GM21723 (cell line): ENCODE results near the gene SSX4B.
"Not testable (repeated sequence)": the region's sequence is repeated elsewhere in the genome, so short reads cannot be mapped to it uniquely, and the experiment has no call there.

Experiments used
- ATAC-seq: cut with Tn5 transposase; IDR thresholded peaks from one replicate; pipeline ENCODE4 v1.9.1; 2021; ENCODE audit warnings: mild to moderate bottlenecking, moderate library complexity; ENCODE audit not compliant: unreplicated experiment

SSX4B gene, protein sequence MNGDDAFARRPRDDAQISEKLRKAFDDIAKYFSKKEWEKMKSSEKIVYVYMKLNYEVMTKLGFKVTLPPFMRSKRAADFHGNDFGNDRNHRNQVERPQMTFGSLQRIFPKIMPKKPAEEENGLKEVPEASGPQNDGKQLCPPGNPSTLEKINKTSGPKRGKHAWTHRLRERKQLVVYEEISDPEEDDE

DNA sequence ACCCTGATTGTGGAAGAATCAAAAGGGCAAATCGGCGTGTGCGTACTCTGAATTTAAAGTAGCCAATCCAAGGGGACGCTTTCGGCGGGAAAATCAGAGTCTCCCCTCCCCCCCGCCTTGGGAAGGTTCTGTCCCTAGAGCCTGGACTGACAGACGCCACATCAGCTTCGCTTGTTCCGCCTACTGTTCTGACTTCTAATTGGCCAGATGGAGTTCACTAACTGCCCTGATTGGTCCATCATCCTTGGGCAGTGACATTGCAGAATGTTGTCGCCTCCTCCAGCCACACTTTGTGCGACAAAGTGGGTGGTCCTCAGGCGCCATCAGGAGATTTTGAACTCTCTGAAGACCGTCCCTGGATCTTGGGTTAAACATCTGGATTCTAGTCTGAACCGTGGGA lies at the start of gene SSX4B:
TSS of gene SSX4B (minus strand) at position 101 of the 400 bp plus-strand sequence. CDS start 588 bp downstream, outside the sequence.
- ATAC-seq, result not testable (repeated sequence)

DNA sequence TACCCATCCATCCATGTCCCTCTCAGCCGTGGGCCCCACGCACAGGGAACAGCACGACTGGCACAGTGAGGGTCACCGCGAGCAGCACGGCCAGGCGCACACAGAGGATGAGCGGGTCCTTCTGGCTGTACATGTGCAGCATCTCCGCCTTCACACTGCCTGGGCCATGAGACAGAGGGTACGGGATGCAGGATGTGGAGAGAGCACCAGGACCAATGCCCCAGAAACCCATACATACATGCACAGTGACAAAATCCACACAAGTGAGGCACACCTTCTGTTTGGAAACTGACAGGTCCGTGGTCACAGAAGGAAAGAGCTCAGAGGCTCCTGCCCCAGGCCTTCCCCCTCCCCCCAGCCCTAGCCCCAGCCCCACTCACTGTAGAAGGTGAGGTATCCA lies 48.8 kb upstream of the SSX4B start:
- ATAC-seq, result no peak

DNA sequence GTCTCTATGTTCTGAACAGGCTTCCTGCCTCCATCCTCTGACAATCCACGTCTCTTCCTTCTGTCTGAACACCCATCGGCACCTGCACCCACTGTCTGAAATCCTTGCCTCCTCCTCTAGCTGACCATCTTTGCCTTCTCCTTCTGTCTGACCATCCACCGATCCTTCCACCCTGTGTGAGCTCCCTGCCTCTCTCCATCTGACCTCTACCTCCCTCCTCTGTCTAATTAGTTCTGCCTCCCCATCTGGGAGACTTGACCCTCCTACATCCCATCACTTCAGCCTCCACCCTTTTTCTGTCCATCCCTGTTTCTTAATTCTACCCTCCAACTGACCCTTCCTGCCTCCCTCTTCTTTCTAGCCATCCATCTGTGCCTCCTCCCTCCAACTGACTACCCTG lies 48.3 kb upstream of the SSX4B start:
- no peak for ATAC-seq

DNA sequence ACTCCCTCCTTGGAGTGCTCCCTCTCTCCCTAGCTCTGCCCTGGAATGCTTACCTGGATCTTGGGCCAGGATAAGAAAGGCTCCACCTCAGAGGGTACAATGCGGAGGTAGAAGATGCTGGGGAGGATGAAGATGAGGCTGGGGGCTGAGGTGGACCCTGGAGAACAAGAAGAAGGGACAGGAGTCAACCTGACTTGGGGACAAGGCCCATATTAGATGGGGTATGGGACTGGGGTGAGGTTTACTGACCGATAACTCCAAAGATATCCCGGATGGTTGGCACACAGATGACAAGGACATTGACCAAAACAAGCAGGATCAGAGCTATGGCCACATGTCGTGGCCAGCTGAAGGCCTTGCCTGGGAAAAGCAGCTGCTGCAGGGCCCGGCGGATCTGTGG lies 47.7 kb upstream of the SSX4B start:
- no peak for ATAC-seq

DNA sequence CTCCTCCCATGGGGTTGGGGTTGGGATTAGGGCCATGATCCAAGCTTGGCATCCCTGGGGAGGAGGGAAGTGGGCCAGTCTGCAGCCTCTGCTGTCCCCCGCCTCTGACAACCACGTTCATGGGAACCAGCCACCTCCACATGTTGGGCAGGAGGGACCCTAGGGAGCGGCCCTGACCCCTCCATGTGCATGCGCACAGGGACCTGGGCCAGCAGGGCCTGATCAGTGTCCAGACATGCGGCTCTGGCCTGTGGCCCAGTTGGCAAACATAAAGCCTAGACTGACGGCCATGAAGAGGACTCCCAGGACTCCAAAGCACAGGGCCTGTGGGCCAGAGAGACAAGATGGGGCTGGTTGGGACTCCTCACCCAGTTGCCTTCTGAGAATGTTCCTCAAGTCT lies 47.0 kb upstream of the SSX4B start:
- ATAC-seq, result no peak

DNA sequence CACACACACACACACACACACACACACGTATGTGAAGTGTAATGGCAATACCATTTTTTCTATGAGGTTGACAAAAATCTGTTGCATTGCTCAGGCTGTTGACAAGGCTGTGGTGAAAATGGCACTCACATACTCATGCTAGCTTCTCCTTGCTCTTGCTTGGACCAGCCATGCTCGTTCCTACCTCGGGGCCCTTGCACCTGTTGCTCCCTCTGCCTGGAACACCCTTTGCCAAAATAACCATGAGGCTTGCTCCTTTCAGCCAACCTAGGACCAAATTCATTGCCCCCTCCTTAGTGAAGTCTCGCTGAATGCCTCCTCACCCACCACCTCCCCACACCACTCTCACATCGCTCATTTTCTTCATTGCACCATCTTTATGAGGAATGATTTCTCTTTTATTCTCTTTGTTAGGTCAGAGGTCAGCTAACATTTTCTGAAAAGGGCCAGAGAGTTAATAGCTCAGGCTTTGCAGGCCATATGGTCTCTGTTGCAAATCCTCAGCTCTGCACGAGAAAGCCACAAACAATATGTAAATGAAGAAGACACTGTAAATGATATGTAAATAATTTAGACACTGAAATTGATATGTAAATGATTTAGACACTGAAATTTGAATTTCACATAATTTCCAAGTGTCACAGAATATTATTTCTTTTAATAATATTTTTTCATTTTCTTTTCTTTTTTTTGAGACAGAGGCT lies 45.0 kb upstream of the SSX4B start:
- no peak for ATAC-seq

DNA sequence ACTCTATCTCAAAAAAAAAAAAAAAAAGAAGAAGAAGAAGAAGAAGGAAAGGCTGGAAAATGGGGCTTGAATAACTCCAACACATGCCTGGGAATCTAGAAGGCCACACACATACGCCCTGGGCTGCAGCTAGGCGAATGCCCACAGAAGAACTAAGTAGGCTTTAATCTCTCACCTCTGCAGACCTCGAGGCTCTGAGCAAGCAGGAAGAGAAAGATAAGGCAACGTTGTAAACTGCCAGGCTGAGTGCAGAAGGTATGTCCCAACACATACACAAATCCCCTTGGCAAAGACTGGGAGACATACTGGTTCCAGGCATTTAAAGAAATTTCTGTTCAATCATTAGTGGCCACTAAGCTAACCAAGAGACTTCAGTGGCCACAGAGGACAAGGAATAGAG lies 39.9 kb upstream of the SSX4B start:
- no peak for ATAC-seq

DNA sequence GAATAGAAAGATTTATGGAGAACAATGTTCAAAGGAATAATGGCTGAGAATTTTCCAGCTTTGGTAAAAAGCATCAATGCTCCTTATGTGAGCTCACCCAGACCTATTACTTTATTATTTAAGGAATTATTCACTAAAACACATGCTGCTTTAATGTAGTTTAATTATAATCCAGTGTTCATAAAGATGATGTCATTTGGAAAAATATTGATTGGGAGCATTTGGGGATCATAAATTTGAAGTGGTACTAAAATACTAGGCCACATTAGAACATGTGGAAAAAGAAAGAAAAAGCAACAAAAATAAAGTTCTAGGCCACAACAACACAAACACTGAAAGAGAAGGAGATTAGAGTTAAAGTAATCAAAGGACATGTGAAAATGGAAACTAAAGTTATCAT lies 38.3 kb upstream of the SSX4B start:
- ATAC-seq, result no peak

DNA sequence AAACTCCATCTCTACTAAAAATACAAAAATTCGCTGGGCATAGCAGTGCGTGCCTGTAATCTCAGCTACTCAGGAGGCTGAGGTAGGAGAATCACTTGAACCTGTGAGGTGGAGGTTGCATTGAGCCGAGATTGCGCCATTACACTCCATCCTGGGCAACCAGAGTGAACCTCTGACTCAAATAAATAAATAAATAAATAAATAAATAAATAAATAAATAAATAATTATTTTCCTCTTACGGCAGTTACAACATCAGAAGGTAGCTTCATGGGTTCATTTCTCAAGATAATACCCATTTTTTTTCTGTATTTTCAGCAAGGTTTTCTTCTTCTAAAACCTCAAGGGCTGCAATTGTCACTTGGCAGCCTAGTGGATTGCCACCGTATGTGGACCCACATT lies 35.4 kb upstream of the SSX4B start:
- ATAC-seq, result not testable (repeated sequence)

DNA sequence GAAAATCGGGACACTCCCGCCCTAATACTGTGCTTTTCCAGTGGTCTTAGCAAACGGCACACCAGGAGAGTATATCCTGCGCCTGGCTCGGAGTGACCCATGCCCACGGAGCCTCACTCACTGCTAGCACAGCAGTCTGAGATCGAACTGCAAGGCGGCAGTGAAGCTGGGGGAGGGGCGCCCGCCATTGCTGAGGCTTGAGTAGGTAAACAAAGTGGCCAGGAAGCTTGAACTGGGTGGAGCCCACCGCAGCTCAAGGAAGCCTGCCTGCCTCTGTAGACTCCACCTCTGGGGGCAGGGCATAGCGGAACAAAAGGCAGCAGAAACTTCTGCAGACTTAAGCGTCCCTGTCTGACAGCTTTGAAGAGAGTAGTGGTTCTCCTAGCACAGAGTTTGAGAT lies 22.0 kb upstream of the SSX4B start:
- not testable (repeated sequence) for ATAC-seq

DNA sequence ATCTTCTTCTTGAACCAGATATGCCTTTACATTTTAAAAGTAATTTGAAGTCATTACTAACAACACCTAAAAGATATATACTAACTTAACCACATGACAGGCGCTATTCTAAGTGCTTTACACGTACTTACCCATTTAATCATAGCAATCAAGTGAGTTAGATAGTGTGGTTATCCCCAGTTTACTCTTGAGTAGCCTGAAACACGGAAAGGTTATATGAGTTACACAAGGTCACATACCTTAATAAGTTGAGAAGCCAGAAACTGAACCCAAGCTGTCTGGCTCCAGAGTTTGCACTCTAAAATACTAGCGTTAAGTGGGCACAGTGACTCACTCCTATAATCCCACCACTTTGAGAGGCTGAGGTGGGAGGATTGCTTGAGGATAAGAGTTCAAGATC lies 18.4 kb upstream of the SSX4B start:
- not testable (repeated sequence) for ATAC-seq

DNA sequence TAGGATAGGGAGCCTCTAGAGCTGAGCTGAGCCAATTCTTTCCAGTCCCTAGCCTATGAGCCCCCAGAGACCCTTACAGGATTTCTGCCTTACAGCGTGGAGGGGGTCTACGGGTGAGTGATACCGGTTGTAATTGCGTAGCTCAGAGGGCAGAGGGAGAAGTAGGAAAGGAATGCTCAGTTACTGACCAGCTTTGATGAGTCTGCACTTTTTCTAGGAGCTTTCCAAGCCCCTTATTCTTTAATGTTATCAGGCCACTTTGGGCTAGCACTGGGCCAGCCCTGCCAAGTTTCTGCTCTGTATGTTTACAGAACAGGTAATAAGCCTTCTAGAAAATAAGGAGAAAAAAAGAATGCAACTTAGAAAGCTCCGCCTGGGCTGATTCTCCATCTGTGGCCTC lies 17.8 kb upstream of the SSX4B start:
- ATAC-seq, result not testable (repeated sequence)

DNA sequence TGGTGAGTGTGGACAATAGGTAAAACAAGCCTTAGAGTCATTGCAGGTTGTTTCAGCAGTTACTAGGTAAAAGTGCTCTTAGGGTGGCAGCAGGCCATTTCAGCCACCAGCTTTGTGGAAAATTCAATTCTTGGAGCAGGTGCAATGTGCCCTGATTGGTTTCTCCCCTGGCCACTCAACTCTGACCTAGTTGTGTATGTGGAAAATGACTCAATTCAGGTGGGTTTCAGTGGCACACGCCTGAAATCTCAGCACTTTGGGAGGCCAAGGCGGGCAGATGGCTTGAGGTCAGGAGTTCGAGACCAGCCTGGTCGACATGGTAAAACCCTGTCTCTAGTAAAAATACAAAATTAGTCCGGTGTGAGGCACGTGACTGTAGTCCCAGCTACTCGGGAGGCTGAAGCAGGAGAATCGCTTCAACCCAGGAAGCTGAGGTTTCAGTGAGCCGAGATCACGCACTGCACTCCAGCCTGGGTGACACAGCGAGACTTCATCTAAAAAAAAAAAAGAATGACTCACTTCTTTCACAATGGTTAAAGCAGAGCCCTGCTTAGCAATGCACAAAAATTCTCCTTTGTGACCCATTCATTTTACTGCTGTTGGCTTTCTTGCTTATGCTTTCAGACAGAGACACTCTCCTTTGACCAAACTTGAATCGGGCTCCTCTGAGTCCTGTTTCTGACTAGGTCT lies 15.4 kb upstream of the SSX4B start:
- not testable (repeated sequence) for ATAC-seq

DNA sequence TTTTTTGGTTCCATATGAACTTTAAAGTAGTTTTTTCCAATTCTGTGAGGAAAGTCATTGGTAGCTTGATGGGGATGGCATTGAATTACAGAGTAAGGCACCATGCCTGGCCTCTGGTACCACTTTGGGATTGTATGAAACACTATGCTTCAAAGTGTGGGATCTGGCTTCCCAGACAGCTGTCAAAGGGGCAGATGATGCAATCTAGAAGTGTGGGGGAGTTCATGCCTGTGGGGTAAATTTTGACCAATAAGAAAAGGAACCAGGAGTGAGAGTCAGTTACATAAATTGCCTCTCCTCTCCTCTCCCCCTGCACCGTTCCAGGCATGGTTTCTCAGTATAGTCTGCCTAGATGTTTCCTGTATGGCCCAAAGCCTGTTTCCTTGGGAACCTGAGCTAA lies 13.9 kb downstream of the SSX4B start:
- not testable (repeated sequence) for ATAC-seq

DNA sequence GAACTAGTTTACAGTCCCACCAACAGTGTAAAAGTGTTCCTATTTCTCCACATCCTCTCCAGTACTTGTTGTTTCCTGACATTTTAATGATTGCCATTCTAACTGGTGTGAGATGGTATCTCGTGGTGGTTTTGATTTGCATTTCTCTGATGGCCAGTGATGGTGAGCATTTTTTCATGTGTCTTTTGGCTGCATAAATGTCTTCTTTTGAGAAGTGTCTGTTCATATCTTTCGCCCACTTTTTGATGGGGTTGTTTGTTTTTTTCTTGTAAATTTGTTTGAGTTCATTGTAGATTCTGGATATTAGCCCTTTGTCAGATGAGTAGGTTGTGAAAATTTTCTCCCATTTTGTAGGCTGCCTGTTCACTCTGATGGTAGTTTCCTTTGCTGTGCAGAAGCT lies 14.8 kb downstream of the SSX4B start:
- not testable (repeated sequence) for ATAC-seq

DNA sequence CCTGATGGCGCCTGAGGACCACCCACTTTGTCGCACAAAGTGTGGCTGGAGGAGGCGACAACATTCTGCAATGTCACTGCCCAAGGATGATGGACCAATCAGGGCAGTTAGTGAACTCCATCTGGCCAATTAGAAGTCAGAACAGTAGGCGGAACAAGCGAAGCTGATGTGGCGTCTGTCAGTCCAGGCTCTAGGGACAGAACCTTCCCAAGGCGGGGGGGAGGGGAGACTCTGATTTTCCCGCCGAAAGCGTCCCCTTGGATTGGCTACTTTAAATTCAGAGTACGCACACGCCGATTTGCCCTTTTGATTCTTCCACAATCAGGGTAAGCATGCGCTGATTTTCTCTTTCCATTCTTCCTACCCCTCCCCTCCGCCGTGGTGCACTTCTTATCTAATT lies 28.5 kb downstream of the SSX4B start, which contains the start of gene SSX4:
TSS of gene SSX4 (plus strand) at position 301 of the 400 bp plus-strand sequence. CDS start 515 bp downstream, outside the sequence.
- not testable (repeated sequence) for ATAC-seq

DNA sequence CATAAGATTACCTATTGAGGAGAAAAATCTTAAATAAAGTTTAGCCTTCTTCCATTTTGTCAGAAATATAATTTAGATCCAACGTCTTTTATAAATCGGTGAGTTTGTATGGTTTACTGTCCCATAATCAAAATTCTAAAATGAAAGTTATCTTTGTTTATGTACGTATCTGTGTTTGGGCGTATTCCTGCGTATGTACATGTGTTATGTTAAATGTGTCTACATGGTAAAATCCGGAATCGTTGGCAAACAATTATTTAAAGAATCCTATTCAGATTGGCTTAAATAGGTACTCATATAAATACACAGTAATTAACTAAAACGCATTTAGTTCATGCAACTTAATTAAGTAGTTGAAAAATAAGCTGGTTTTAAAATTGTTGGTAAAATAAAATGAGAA lies 41.4 kb downstream of the SSX4B start:
- ATAC-seq, result not testable (repeated sequence)

DNA sequence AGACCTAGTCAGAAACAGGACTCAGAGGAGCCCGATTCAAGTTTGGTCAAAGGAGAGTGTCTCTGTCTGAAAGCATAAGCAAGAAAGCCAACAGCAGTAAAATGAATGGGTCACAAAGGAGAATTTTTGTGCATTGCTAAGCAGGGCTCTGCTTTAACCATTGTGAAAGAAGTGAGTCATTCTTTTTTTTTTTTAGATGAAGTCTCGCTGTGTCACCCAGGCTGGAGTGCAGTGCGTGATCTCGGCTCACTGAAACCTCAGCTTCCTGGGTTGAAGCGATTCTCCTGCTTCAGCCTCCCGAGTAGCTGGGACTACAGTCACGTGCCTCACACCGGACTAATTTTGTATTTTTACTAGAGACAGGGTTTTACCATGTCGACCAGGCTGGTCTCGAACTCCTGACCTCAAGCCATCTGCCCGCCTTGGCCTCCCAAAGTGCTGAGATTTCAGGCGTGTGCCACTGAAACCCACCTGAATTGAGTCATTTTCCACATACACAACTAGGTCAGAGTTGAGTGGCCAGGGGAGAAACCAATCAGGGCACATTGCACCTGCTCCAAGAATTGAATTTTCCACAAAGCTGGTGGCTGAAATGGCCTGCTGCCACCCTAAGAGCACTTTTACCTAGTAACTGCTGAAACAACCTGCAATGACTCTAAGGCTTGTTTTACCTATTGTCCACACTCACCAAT lies 43.9 kb downstream of the SSX4B start:
- ATAC-seq, result not testable (repeated sequence)

DNA sequence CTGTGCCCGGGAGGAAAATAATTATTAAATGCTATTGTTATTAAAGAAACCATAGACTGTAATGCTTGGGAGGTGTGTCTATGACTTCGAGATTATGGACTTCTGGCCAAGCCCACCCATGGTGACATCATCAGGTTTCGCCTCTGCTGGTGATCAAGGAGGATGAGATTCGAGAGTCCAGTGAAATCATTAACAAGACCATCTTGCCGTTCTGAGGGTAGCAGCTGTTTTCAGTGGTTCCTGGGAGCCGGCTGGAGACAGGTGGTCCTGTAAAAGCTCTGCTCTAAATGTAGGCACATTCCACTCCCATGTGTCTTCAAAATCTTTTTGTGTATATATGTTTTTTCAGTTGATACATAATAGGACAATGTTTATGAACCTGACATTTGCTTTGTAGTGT lies 52.5 kb downstream of the SSX4B start:
- not testable (repeated sequence) for ATAC-seq

DNA sequence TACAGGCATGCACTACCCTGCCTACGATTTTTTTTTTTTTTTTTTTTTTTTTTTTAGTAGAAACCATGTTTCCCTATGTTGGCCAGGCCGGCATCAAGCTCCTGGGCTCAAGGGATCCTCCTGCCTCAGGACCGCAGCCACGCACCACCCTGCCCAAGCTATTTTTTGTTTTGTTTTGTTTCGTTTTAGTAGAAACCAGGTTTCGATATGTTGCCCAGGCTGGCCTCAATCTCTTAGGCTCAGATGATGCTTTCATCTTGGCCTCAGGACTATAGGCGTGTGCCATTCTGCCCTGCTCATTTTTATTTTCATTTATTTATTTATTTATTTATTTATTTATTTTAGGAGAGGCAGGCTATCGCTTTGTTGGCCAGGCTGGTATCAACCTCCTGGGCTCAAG lies 54.1 kb downstream of the SSX4B start:
- no peak for ATAC-seq
